Ovary (tissue), 3 donors: ENCODE measurements around the gene PRKCH.

Experiments
- EP300 ChIP-seq: sonication (generic); formaldehyde crosslinking; IDR thresholded peaks from one replicate; pipeline ENCODE4 v1.6.1; 2017; ENCODE audit warnings: antibody characterized with exemption
- POLR2A ChIP-seq: fragments of 450-650 bp; IDR thresholded peaks from one replicate; pipeline ENCODE4 v1.6.1; 2017; ENCODE audit warnings: antibody characterized with exemption, mild to moderate bottlenecking, moderate library complexity
- TF ChIP-seq, protein P1 (sequence below), 3 donors: fragments of 450-650 bp in 2 of 3; fragments of 200-600 bp in 1 of 3; IDR thresholded peaks; one replicate each; pipeline versions ENCODE4 v1.5.1 to v1.8.0; 2016 to 2022; ENCODE audit warnings: antibody characterized with exemption in 3 of 3, mild to moderate bottlenecking in 1 of 3
- donor health status: DM: no; HTN: no; CAD: no.

- TF ChIP-seq, protein P1, sequence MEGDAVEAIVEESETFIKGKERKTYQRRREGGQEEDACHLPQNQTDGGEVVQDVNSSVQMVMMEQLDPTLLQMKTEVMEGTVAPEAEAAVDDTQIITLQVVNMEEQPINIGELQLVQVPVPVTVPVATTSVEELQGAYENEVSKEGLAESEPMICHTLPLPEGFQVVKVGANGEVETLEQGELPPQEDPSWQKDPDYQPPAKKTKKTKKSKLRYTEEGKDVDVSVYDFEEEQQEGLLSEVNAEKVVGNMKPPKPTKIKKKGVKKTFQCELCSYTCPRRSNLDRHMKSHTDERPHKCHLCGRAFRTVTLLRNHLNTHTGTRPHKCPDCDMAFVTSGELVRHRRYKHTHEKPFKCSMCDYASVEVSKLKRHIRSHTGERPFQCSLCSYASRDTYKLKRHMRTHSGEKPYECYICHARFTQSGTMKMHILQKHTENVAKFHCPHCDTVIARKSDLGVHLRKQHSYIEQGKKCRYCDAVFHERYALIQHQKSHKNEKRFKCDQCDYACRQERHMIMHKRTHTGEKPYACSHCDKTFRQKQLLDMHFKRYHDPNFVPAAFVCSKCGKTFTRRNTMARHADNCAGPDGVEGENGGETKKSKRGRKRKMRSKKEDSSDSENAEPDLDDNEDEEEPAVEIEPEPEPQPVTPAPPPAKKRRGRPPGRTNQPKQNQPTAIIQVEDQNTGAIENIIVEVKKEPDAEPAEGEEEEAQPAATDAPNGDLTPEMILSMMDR (IDR thresholded peaks at IDR 0.05), result no peak
- TF ChIP-seq POLR2A, result no peak
- TF ChIP-seq EP300, result no peak
These were observed 154.8 kb downstream of the PRKCH start for GRCh38 chr14:61476105-61476753.
